ENCODE results near the gene STXBP3.

STXBP3 gene

DNA sequence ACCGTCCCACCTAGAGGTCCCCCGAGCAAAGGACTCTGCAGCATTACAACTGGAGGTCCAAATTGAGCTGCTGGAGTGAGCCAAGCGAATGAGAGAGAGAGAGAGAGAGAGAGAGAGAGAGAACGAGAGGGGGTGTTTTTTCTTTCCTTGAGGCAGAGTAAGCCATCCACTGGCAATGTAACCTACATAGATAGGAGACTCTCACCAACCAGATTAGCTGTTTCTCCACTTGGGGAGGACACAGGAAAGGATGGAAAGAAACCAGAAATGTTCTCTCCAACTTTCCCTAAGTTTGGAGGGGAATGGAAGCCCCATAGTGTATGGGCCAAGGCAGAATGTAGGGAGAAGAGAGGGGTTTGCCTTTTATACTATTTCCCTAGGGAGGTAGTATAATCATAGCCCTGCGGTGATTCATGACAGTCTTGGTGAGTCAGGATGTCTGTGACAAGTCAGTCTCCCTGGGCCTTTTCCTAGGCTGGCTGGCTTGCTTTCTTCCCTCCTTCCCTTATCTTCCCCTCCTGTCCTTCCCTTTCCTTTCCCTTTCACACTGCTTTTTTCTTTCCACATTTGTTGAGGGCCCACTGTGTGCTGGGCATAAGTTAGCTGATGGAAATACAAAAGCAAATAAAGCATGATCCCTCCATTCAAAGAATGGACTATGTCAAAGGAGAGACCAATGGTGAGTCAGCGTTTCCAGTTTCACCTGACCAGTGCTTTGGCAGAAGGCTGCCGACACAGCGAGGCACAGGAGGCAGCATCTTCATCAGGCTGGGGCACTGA is 26.6 kb upstream of the STXBP3 start:
- no peak for ATAC-seq (ENCODE audit: insufficient read depth, low read depth)
- DNase-seq: no peak
- H3K9ac ChIP-seq (ENCODE audit: low read depth, low read length): no peak overlapping the region
- no peaks in the 10 kb centered on the region for H3K4me1 ChIP-seq (ENCODE audit: insufficient read depth, low read length)
- H3K79me2 ChIP-seq (ENCODE audit: insufficient read depth, low read length): no peaks in the 10 kb centered on the region
- H4K20me1 ChIP-seq (ENCODE audit: insufficient read depth, low read length): no peaks in the 10 kb centered on the region
- TF ChIP-seq EZH2 (IDR thresholded peaks at IDR 0.05; ENCODE audit: borderline replicate concordance, low read depth, low read length, severe bottlenecking): no peak
- TF ChIP-seq, protein P1, sequence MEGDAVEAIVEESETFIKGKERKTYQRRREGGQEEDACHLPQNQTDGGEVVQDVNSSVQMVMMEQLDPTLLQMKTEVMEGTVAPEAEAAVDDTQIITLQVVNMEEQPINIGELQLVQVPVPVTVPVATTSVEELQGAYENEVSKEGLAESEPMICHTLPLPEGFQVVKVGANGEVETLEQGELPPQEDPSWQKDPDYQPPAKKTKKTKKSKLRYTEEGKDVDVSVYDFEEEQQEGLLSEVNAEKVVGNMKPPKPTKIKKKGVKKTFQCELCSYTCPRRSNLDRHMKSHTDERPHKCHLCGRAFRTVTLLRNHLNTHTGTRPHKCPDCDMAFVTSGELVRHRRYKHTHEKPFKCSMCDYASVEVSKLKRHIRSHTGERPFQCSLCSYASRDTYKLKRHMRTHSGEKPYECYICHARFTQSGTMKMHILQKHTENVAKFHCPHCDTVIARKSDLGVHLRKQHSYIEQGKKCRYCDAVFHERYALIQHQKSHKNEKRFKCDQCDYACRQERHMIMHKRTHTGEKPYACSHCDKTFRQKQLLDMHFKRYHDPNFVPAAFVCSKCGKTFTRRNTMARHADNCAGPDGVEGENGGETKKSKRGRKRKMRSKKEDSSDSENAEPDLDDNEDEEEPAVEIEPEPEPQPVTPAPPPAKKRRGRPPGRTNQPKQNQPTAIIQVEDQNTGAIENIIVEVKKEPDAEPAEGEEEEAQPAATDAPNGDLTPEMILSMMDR (IDR thresholded peaks at IDR 0.05; ENCODE audit: borderline replicate concordance, extremely low read depth, low read length, poor library complexity, severe bottlenecking): no peak
- no peak overlapping the region for H3K27ac ChIP-seq (ENCODE audit: low read length)
- no peak overlapping the region for H3K4me3 ChIP-seq (ENCODE audit: low read depth in 1 of 2, low read length in 2 of 2)
- H3K9me3 ChIP-seq (ENCODE audit: insufficient read depth, low read length, severe bottlenecking): no peaks in the 10 kb centered on the region
- H3K27me3 ChIP-seq (ENCODE audit: insufficient read depth, low read length, poor library complexity): peaks cover 7% of the 10 kb centered on the region
- H3K36me3 ChIP-seq (ENCODE audit: insufficient read depth, low read length): no peaks in the 10 kb centered on the region
- H2AFZ ChIP-seq (ENCODE audit: low read depth, low read length): no peak overlapping the region
- no peak overlapping the region for H3K4me2 ChIP-seq (ENCODE audit: insufficient read depth, low read length)

DNA sequence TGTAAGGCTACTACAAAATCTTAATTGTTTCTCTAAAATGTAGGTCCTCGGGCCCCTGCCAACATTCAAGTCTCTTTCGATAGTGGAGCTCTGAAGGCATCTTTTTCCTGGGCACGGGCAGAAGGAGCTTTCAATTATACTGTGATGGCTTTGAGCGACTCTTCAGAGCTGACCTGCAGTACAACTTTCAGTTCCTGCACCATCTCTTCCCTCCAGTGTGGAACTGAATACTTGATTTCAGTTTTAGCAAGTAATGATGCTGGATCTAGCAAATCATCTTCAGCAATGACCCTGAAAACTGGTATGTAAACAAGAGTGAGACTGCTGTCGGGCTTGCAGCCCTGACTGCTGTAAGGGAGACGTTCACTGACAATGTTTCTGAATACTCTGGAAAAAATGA is 24.2 kb upstream of the STXBP3 start:
- H3K4me3 ChIP-seq (ENCODE audit: low read depth in 1 of 2, low read length in 2 of 2): no peak overlapping the region
- no peaks in the 10 kb centered on the region for H3K79me2 ChIP-seq (ENCODE audit: insufficient read depth, low read length)
- peaks cover 4% of the 10 kb centered on the region for H3K27me3 ChIP-seq (ENCODE audit: insufficient read depth, low read length, poor library complexity)
- H3K27ac ChIP-seq (ENCODE audit: low read length): no peak overlapping the region
- no peaks in the 10 kb centered on the region for H4K20me1 ChIP-seq (ENCODE audit: insufficient read depth, low read length)
- no peak for ATAC-seq (ENCODE audit: insufficient read depth, low read depth)
- no peaks in the 10 kb centered on the region for H3K9me3 ChIP-seq (ENCODE audit: insufficient read depth, low read length, severe bottlenecking)
- no peak overlapping the region for H2AFZ ChIP-seq (ENCODE audit: low read depth, low read length)
- no peak for TF ChIP-seq EZH2 (IDR thresholded peaks at IDR 0.05; ENCODE audit: borderline replicate concordance, low read depth, low read length, severe bottlenecking)
- TF ChIP-seq, protein P1 (IDR thresholded peaks at IDR 0.05; ENCODE audit: borderline replicate concordance, extremely low read depth, low read length, poor library complexity, severe bottlenecking): no peak
- H3K4me1 ChIP-seq (ENCODE audit: insufficient read depth, low read length): no peaks in the 10 kb centered on the region
- DNase-seq: no peak
- no peaks in the 10 kb centered on the region for H3K36me3 ChIP-seq (ENCODE audit: insufficient read depth, low read length)
- H3K9ac ChIP-seq (ENCODE audit: low read depth, low read length): no peak overlapping the region
- no peak overlapping the region for H3K4me2 ChIP-seq (ENCODE audit: insufficient read depth, low read length)

GRCh38 chr1:108725906-108726305 is 20.6 kb upstream of the STXBP3 start:
- Histone ChIP-seq H3K27me3 (ENCODE audit: insufficient read depth, low read length, poor library complexity) (no peaks in the 10 kb centered on the region), H3K27ac (ENCODE audit: low read length) (no peak overlapping the region), H3K4me2 (ENCODE audit: insufficient read depth, low read length) (no peak overlapping the region), H3K79me2 (ENCODE audit: insufficient read depth, low read length) (no peaks in the 10 kb centered on the region), H3K36me3 (ENCODE audit: insufficient read depth, low read length) (no peaks in the 10 kb centered on the region), H4K20me1 (ENCODE audit: insufficient read depth, low read length) (no peaks in the 10 kb centered on the region), H3K4me1 (ENCODE audit: insufficient read depth, low read length) (no peaks in the 10 kb centered on the region), H3K9me3 (ENCODE audit: insufficient read depth, low read length, severe bottlenecking) (no peaks in the 10 kb centered on the region), H2AFZ (ENCODE audit: low read depth, low read length) (no peak overlapping the region), H3K4me3 (ENCODE audit: low read depth in 1 of 2, low read length in 2 of 2) (no peak overlapping the region), H3K9ac (ENCODE audit: low read depth, low read length) (no peak overlapping the region)
- DNase-seq (no peak), ATAC-seq (ENCODE audit: insufficient read depth, low read depth) (no peak)
- TF ChIP-seq, protein P1 (IDR thresholded peaks at IDR 0.05; ENCODE audit: borderline replicate concordance, extremely low read depth, low read length, poor library complexity, severe bottlenecking): no peak
- no peak for TF ChIP-seq EZH2 (IDR thresholded peaks at IDR 0.05; ENCODE audit: borderline replicate concordance, low read depth, low read length, severe bottlenecking)
